Nephron progenitor cell (in vitro differentiated cells): Measurements from ENCODE around the gene GSDMA.

ENCODE experiments used
- DNase-seq: peaks from one replicate; pipeline ENCODE4 v3.0.0; 2021
- H3K27ac Mint-ChIP-seq: 2 replicates; pipeline ENCODE4 v1.8.0; 2021; ENCODE audit warnings: mild to moderate bottlenecking, moderate library complexity, mixed read lengths
- H3K27me3 Mint-ChIP-seq: 2 replicates; pipeline ENCODE4 v1.8.0; 2021; ENCODE audit warnings: mild to moderate bottlenecking, low read depth, mixed read lengths; ENCODE audit not compliant: poor library complexity
- H3K36me3 Mint-ChIP-seq: 2 replicates; pipeline ENCODE4 v1.8.0; 2021; ENCODE audit warnings: low read depth, mixed read lengths
- H3K4me1 Mint-ChIP-seq: 2 replicates; pipeline ENCODE4 v1.8.0; 2021; ENCODE audit warnings: mixed read lengths
- H3K4me3 Mint-ChIP-seq: 2 replicates; pipeline ENCODE4 v1.8.0; 2021; ENCODE audit warnings: mild to moderate bottlenecking, moderate library complexity, mixed read lengths
- H3K9me3 Mint-ChIP-seq: 2 replicates; pipeline ENCODE4 v1.8.0; 2021; ENCODE audit warnings: mild to moderate bottlenecking, moderate library complexity, mixed read lengths
- TF ChIP-seq, protein P1 (sequence below): fragments of 200-600 bp; sonication (generic); IDR thresholded peaks from 2 replicates; pipeline ENCODE4 v1.5.0; 2021; ENCODE audit warnings: antibody characterized with exemption

GSDMA gene, protein sequence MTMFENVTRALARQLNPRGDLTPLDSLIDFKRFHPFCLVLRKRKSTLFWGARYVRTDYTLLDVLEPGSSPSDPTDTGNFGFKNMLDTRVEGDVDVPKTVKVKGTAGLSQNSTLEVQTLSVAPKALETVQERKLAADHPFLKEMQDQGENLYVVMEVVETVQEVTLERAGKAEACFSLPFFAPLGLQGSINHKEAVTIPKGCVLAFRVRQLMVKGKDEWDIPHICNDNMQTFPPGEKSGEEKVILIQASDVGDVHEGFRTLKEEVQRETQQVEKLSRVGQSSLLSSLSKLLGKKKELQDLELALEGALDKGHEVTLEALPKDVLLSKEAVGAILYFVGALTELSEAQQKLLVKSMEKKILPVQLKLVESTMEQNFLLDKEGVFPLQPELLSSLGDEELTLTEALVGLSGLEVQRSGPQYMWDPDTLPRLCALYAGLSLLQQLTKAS

DNA sequence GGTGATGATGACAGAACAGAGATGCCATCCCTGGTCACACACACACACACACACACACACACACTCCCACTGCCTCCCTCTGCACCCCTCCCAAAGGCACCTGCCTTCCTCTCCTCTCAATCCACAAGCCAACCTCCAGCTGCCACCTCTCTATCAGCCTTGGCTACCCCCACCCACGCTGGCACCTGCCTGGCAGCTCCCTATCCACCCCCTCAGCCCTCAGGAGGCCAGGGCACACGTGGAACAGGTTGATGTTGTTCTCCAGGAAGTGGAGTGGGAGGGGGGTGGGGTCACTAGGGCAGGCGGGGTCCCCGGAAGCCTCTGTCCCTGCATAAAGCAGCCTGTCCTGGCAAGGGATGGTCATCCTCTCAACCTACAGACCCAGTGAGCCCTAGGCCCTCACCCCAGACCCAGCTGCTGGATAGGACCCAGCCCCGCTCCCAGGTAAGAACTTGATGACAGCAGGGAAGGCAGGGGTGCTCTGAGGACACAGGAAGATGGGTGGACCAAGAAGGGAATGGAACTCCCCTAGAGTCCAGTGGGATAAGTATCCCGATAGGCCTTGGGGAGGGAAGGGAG lies at the start of gene GSDMA:
TSS of gene GSDMA (plus strand) at position 363 of the 579 bp plus-strand sequence. CDS start 2,684 bp downstream, outside the sequence.
- Mint-ChIP-seq H3K4me3 (no peak within 1 kb of the TSS), H3K27ac (peak within 1 kb of the TSS; percentile 35), H3K4me1 (peaks cover 43% of the 10 kb centered on the region), H3K36me3 (no peaks in the 10 kb centered on the region), H3K9me3 (no peaks in the 10 kb centered on the region), H3K27me3 (peaks cover 30% of the 10 kb centered on the region)
- no peak for DNase-seq
- TF ChIP-seq, protein P1, sequence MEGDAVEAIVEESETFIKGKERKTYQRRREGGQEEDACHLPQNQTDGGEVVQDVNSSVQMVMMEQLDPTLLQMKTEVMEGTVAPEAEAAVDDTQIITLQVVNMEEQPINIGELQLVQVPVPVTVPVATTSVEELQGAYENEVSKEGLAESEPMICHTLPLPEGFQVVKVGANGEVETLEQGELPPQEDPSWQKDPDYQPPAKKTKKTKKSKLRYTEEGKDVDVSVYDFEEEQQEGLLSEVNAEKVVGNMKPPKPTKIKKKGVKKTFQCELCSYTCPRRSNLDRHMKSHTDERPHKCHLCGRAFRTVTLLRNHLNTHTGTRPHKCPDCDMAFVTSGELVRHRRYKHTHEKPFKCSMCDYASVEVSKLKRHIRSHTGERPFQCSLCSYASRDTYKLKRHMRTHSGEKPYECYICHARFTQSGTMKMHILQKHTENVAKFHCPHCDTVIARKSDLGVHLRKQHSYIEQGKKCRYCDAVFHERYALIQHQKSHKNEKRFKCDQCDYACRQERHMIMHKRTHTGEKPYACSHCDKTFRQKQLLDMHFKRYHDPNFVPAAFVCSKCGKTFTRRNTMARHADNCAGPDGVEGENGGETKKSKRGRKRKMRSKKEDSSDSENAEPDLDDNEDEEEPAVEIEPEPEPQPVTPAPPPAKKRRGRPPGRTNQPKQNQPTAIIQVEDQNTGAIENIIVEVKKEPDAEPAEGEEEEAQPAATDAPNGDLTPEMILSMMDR = no peak

DNA sequence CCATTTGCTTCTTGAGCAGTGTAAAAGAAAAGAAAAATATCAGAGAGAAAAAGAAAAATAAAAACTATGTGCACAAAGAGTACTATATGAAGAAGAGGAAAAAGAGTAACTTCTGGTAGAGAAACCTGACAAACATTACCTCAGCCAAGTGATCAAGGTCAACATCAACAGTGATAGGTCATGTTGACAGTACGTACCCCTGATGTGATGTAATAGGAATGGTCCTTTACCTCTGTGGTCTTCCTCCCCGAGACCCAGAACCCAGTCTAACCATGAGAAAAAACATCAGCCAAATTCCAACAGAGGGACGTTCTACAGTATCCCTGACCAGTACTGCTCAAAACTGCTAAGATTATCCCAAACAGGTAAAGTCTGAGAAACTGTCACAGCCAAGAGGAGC lies 48.8 kb upstream of the GSDMA start:
- H3K4me1 Mint-ChIP-seq = peaks cover 24% of the 10 kb centered on the region
- H3K9me3 Mint-ChIP-seq = no peaks in the 10 kb centered on the region
- H3K27ac Mint-ChIP-seq = no peak overlapping the region
- TF ChIP-seq, protein P1 = no peak
- H3K4me3 Mint-ChIP-seq = no peak overlapping the region
- H3K27me3 Mint-ChIP-seq = peaks cover 13% of the 10 kb centered on the region
- peaks cover 48% of the 10 kb centered on the region for H3K36me3 Mint-ChIP-seq
- no peak for DNase-seq

DNA sequence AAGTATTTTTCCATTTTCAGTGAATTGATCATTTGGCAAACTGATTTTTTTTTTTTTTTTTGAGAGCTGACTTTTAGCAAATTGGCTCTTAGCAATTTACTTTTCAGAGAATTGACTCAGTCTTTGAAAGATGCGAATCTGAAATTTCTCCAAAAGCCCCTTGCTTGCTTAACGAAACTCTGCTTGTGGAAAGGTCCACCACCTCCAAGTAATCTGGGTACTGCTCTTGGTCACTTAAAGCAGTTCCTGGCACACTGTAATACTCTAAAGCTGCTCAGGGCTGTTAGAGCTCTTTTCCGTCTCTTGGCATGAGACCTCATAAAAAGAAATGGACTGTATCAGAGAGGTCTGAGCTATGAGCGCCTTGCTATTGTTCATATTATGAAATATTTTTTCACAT lies 47.2 kb upstream of the GSDMA start:
- no peaks in the 10 kb centered on the region for H3K9me3 Mint-ChIP-seq
- peak overlapping the region; percentile 26 for H3K27ac Mint-ChIP-seq
- peaks cover 30% of the 10 kb centered on the region for H3K4me1 Mint-ChIP-seq
- TF ChIP-seq, protein P1 = no peak
- H3K27me3 Mint-ChIP-seq = peaks cover 10% of the 10 kb centered on the region
- peaks cover 49% of the 10 kb centered on the region for H3K36me3 Mint-ChIP-seq
- H3K4me3 Mint-ChIP-seq = no peak overlapping the region
- no peak for DNase-seq

DNA sequence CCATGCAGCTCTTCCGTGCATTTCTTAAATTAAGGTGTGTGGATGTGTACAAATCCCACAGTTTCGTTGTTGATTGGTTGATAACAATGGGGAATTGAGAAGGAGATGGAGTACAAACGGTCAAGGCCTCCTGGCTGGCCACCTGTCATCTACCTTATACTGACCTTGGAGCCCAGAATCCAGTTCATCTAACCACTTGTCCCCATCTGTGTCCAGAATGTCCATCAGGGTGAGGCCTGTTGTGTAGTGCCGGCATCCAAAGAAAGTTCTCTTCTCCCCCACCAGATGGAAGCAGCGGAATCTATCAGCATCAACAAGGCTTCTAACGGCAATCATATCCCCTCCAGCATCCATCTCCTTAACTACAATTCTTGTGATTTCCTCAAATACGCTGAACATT lies 45.9 kb upstream of the GSDMA start:
- Mint-ChIP-seq H3K9me3 (no peaks in the 10 kb centered on the region), H3K4me1 (peaks cover 37% of the 10 kb centered on the region), H3K36me3 (peaks cover 52% of the 10 kb centered on the region), H3K27ac (no peak overlapping the region), H3K4me3 (no peak overlapping the region), H3K27me3 (peaks cover 10% of the 10 kb centered on the region)
- DNase-seq = no peak
- TF ChIP-seq, protein P1 = no peak

DNA sequence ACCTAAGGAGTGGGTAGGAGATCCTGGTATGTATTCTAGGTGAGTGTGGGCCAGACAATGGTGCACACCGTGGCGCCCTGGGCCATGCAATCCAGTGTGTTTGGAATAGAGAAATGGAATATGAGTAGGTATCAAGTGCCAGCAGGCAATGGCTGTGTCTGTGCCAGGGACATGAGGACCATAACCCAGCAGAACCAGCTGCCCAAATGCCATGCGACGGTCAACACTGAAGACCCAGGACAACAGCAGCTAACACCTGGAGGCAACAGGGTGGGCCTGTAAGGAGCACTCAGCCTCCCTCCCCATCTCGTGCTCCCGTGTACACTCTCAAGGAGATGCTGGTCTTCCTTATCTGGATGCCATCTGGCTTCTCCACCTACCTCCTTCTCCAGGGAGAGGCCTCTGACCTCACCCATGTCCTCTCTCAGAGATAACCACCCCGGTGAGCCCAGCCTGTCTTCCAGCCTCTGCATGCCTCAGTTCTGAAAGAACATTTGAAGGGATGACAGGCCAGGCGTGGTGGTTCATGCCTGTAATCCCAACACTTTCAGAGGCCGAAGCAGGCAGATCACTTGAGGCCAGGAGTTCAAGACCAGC lies 43.6 kb upstream of the GSDMA start:
- peaks cover 6% of the 10 kb centered on the region for H3K27me3 Mint-ChIP-seq
- no peak for DNase-seq
- peaks cover 47% of the 10 kb centered on the region for H3K36me3 Mint-ChIP-seq
- no peak overlapping the region for H3K27ac Mint-ChIP-seq
- peaks cover 49% of the 10 kb centered on the region for H3K4me1 Mint-ChIP-seq
- no peak overlapping the region for H3K4me3 Mint-ChIP-seq
- H3K9me3 Mint-ChIP-seq = no peaks in the 10 kb centered on the region
- TF ChIP-seq, protein P1 = no peak
